Ovary (tissue), 3 donors: ENCODE data around the gene GRAMD1B.

ENCODE experiments used
- POLR2A ChIP-seq: fragments of 450-650 bp; IDR thresholded peaks from one replicate; pipeline ENCODE4 v1.6.1; 2017; ENCODE audit warnings: antibody characterized with exemption, mild to moderate bottlenecking, moderate library complexity
- TF ChIP-seq, protein P1 (sequence below), 3 donors: fragments of 450-650 bp in 2 of 3; fragments of 200-600 bp in 1 of 3; IDR thresholded peaks; one replicate each; pipeline versions ENCODE4 v1.5.1 to v1.8.0; 2016 to 2022; ENCODE audit warnings: antibody characterized with exemption in 3 of 3, mild to moderate bottlenecking in 1 of 3
- donor health status: DM: no; HTN: no; CAD: no.

GRCh38 chr11:123584737-123585136, 154.7 kb downstream of the GRAMD1B start:
- TF ChIP-seq, protein P1, sequence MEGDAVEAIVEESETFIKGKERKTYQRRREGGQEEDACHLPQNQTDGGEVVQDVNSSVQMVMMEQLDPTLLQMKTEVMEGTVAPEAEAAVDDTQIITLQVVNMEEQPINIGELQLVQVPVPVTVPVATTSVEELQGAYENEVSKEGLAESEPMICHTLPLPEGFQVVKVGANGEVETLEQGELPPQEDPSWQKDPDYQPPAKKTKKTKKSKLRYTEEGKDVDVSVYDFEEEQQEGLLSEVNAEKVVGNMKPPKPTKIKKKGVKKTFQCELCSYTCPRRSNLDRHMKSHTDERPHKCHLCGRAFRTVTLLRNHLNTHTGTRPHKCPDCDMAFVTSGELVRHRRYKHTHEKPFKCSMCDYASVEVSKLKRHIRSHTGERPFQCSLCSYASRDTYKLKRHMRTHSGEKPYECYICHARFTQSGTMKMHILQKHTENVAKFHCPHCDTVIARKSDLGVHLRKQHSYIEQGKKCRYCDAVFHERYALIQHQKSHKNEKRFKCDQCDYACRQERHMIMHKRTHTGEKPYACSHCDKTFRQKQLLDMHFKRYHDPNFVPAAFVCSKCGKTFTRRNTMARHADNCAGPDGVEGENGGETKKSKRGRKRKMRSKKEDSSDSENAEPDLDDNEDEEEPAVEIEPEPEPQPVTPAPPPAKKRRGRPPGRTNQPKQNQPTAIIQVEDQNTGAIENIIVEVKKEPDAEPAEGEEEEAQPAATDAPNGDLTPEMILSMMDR (IDR thresholded peaks at IDR 0.05) = no peak
- no peak for TF ChIP-seq POLR2A
